OCI-LY7 (cell line): ENCODE data around the gene DHFR2. TPM values are rescaled to one million over a fixed set of nuclear protein-coding genes. Genes with fewer than 3 reads are reported as not detected.

Experiments
- BruUV-seq: library from RNA; stranded (reverse); fragments of 400-500 nt; replicated peaks from 2 replicates; lab custom pipeline; 2021; lab: Mats Ljungman, UMichigan
- CTCF ChIA-PET: fragments of 300-600 bp; sonication (Branson Sonifier 250); formaldehyde crosslinking; loops from one replicate; lab custom pipeline; 2022; ENCODE audit warnings: antibody characterized with exemption; ENCODE audit not compliant: unreplicated experiment; lab: Charles Lee
- POLR2A ChIA-PET: fragments of 300-600 bp; sonication (Branson Sonifier 250); formaldehyde crosslinking; loops from one replicate; lab custom pipeline; 2022; ENCODE audit warnings: antibody characterized with exemption; lab: Charles Lee
- DNase-seq: peaks from one replicate; pipeline ENCODE4 v3.0.0-alpha.2; 2015; ENCODE audit warnings: low spot score
- H2AFZ ChIP-seq: fragments of 200-600 bp; sonication (generic), shearing (Covaris generic); 2 replicates; pipeline ENCODE4 v1.6.1; 2014; ENCODE audit warnings: mild to moderate bottlenecking, antibody characterized with exemption, low read length, moderate library complexity
- H3K27ac ChIP-seq: fragments of 200-600 bp; sonication (generic); 2 replicates; pipeline ENCODE4 v1.5.1; 2014; ENCODE audit warnings: mixed run types, low read depth, mild to moderate bottlenecking, moderate library complexity, low read length, inconsistent platforms; ENCODE audit not compliant: poor library complexity, severe bottlenecking
- H3K36me3 ChIP-seq: fragments of 200-600 bp; sonication (generic); 2 replicates; pipeline ENCODE4 v1.6.1; 2014; ENCODE audit warnings: mild to moderate bottlenecking, antibody characterized with exemption, low read length, moderate library complexity, mixed read lengths; ENCODE audit not compliant: insufficient read depth
- H3K4me1 ChIP-seq: fragments of 200-600 bp; sonication (generic); 2 replicates; pipeline ENCODE4 v1.5.1; 2014; ENCODE audit warnings: mild to moderate bottlenecking, low read length; ENCODE audit not compliant: insufficient read depth, poor library complexity, severe bottlenecking
- H3K4me2 ChIP-seq: fragments of 200-600 bp; sonication (generic); 2 replicates; pipeline ENCODE4 v1.6.1; 2014; ENCODE audit warnings: mild to moderate bottlenecking, low read length
- H3K4me3 ChIP-seq: fragments of 200-600 bp; sonication (generic); 2 replicates; pipeline ENCODE4 v1.5.1; 2014; ENCODE audit warnings: mild to moderate bottlenecking, low read depth, low read length; ENCODE audit not compliant: poor library complexity, severe bottlenecking
- H3K79me2 ChIP-seq: fragments of 200-600 bp; sonication (generic); 2 replicates; pipeline ENCODE4 v1.6.1; 2016; ENCODE audit warnings: low read depth, mild to moderate bottlenecking, low read length, moderate library complexity, mixed read lengths; ENCODE audit not compliant: insufficient read depth
- H3K9me2 ChIP-seq: fragments of 200-600 bp; sonication (generic); 2 replicates; pipeline ENCODE4 v1.6.1; 2016; ENCODE audit warnings: mild to moderate bottlenecking, low read length, mixed read lengths; ENCODE audit not compliant: insufficient read depth
- H3K9me3 ChIP-seq: fragments of 200-600 bp; sonication (generic); 2 replicates; pipeline ENCODE4 v1.6.1; 2014; ENCODE audit warnings: mild to moderate bottlenecking, mixed run types, low read length, mixed read lengths
- H4K20me1 ChIP-seq: fragments of 200-600 bp; sonication (generic); 2 replicates; pipeline ENCODE4 v1.6.1; 2014; ENCODE audit warnings: mild to moderate bottlenecking, antibody characterized with exemption, low read length, moderate library complexity, mixed read lengths; ENCODE audit not compliant: insufficient read depth
- EZH2phosphoT487 ChIP-seq: fragments of 200-600 bp; sonication (generic); IDR thresholded peaks from 2 replicates; pipeline ENCODE4 v1.6.1; 2018; ENCODE audit warnings: low read depth, borderline replicate concordance, mild to moderate bottlenecking, mixed run types, antibody characterized with exemption, low read length, moderate library complexity, mixed read lengths
- intact Hi-C: fragments of 100-400 bp; cut with micrococcal nuclease; formaldehyde crosslinking; loops from one replicate; pipeline ENCODE4 v1.10.0; 2022; ENCODE audit not compliant: unreplicated experiment
- total RNA-seq, 2 experiments: library from RNA; depleted of rRNA in 1 of 2; stranded (reverse); fragments of >200 nt in 1 of 2; shearing (Covaris generic) in 1 of 2; gene quantifications; 2 replicates each; pipeline ENCODE4 v1.2.3, GENCODE V29; 2014 to 2022
- TF ChIP-seq, protein P1 (sequence below): fragments of 200-600 bp; sonication (generic); conservative IDR thresholded peaks from 2 replicates; pipeline ENCODE4 v1.5.1; 2014; ENCODE audit warnings: mild to moderate bottlenecking, antibody characterized with exemption, low read length, moderate library complexity, mixed read lengths

DHFR2 gene
- total RNA-seq, 2 experiments from 2014 or later: 4.5 to 5.7 TPM

DNA sequence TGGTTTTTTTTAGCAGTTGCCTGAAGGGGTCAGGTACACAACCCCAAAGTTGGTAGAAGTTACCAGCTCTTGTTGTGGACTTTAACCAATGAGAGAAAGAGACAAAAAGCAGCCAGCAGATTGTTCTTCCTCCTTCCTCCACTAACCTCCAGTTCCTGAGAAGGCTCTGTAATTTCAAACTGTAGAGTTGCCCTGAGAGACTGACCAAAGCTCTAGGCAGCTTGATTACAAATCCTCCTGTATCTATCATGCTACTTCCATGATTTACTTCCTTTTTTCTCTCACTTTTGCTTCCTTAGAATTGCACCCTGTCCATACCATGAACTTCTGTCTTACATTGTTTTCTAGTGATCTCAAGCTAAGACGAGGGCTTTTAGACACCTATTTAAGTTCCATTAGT, 29.4 kb upstream of the DHFR2 start:
- Histone ChIP-seq H3K27ac (no peak overlapping the region), H2AFZ (no peak overlapping the region), H3K4me2 (no peak overlapping the region), H3K36me3 (peaks cover 41% of the 10 kb centered on the region), H3K4me3 (no peak overlapping the region), H4K20me1 (no peaks in the 10 kb centered on the region), H3K9me2 (no peaks in the 10 kb centered on the region), H3K9me3 (no peaks in the 10 kb centered on the region), H3K4me1 (no peaks in the 10 kb centered on the region), H3K79me2 (no peaks in the 10 kb centered on the region)
- ChIA-PET POLR2A (interaction anchor here (0.8 kb wide), 1 partner anchor 10 kb away, joined by 6 read pairs; no protein-coding TSS in a partner anchor), CTCF (no interaction called here)
- no peak for DNase-seq
- TF ChIP-seq, protein P1, sequence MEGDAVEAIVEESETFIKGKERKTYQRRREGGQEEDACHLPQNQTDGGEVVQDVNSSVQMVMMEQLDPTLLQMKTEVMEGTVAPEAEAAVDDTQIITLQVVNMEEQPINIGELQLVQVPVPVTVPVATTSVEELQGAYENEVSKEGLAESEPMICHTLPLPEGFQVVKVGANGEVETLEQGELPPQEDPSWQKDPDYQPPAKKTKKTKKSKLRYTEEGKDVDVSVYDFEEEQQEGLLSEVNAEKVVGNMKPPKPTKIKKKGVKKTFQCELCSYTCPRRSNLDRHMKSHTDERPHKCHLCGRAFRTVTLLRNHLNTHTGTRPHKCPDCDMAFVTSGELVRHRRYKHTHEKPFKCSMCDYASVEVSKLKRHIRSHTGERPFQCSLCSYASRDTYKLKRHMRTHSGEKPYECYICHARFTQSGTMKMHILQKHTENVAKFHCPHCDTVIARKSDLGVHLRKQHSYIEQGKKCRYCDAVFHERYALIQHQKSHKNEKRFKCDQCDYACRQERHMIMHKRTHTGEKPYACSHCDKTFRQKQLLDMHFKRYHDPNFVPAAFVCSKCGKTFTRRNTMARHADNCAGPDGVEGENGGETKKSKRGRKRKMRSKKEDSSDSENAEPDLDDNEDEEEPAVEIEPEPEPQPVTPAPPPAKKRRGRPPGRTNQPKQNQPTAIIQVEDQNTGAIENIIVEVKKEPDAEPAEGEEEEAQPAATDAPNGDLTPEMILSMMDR: no peak
- no peak for TF ChIP-seq EZH2phosphoT487
- BruUV-seq: no TSS peak
- intact Hi-C loops: no loop called here

GRCh38 chr3:94089126-94089525, 26.4 kb upstream of the DHFR2 start:
- H2AFZ ChIP-seq: no peak overlapping the region
- POLR2A ChIA-PET: interaction anchor here (1.1 kb wide), 1 partner anchor 26 kb away, joined by 4 read pairs; the partner anchor contains the start of genes DHFR2 and NSUN3

DNA sequence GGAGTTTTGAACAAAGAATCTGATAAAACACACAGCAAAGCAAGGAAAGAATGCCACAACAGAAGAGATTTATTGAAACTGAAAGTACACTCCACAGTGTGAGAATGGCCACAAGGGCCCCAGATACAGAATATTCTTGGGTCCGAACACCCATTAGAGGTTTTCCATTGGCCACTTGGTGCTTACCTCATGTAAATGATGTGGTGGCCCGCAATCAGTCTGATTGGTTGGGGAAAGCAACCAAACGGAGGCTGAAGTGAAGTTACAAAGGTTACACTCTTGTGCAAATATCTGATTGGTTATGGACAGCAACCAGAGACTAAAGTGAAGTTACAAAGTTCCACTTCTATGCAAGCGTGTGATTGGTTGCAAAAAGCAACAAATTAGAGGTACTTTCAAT, 20.5 kb upstream of the DHFR2 start:
- ChIA-PET POLR2A (no interaction called here), CTCF (interaction anchor here (0.6 kb wide), 1 partner anchor 20 kb away, joined by 4 read pairs; no protein-coding TSS in a partner anchor)
- no peak overlapping the region for H3K27ac ChIP-seq

More at GRCh38 chr3:94089126-94089525, 26.4 kb upstream of the DHFR2 start:
- no peaks in the 10 kb centered on the region for H3K9me2 ChIP-seq
- H3K9me3 ChIP-seq: no peaks in the 10 kb centered on the region
- intact Hi-C loops: no loop called here
- H3K4me2 ChIP-seq: no peak overlapping the region
- TF ChIP-seq, protein P1: no peak
- no peak for TF ChIP-seq EZH2phosphoT487
- H3K27ac ChIP-seq: no peak overlapping the region
- no peaks in the 10 kb centered on the region for H4K20me1 ChIP-seq
- H3K79me2 ChIP-seq: no peaks in the 10 kb centered on the region
- H3K4me3 ChIP-seq: no peak overlapping the region
- DNase-seq: no peak
- H3K36me3 ChIP-seq: peaks cover 43% of the 10 kb centered on the region
- H3K4me1 ChIP-seq: no peaks in the 10 kb centered on the region
- CTCF ChIA-PET: no interaction called here
- BruUV-seq: no TSS peak

More for the DNA sequence above, 20.5 kb upstream of the DHFR2 start:
- H3K4me3 ChIP-seq: no peak overlapping the region
- no peak for DNase-seq
- no peak overlapping the region for H3K4me2 ChIP-seq
- intact Hi-C loops: no loop called here
- H2AFZ ChIP-seq: no peak overlapping the region
- peaks cover 29% of the 10 kb centered on the region for H3K36me3 ChIP-seq
- no peaks in the 10 kb centered on the region for H4K20me1 ChIP-seq
- no TSS peak for BruUV-seq
- no peaks in the 10 kb centered on the region for H3K4me1 ChIP-seq
- no peak for TF ChIP-seq EZH2phosphoT487
- TF ChIP-seq, protein P1: no peak
- no peaks in the 10 kb centered on the region for H3K9me2 ChIP-seq
- H3K79me2 ChIP-seq: no peaks in the 10 kb centered on the region
- H3K9me3 ChIP-seq: no peaks in the 10 kb centered on the region
